HepG2 (cell line): ENCODE measurements around the gene CELF2. TPM values are rescaled to one million over a fixed set of nuclear protein-coding genes. Genes with fewer than 3 reads are reported as not detected.

ENCODE experiments used
- ATAC-seq: fragments of 200-7000 bp; cut with Tn5 transposase; 3 replicates; pipeline ENCODE4 v1.9.1; 2020; ENCODE audit warnings: mild to moderate bottlenecking, moderate library complexity
- BruUV-seq: library from RNA; stranded (reverse); fragments of 400-500 nt; replicated peaks from 2 replicates; lab custom pipeline; 2021; lab: Mats Ljungman, UMichigan
- CTCF ChIA-PET: fragments of 300-600 bp; formaldehyde crosslinking; extraction: SDS; loops from one replicate; lab custom pipeline; 2021; ENCODE audit warnings: low total read pairs, inconsistent platforms, low intra/inter-chr PET ratio; lab: Yijun Ruan, JAX
- POLR2A ChIA-PET: fragments of 350-600 bp; sonication (Branson Sonifier 250); formaldehyde crosslinking; loops from one replicate; lab custom pipeline; 2020; ENCODE audit warnings: antibody characterized with exemption, inconsistent platforms; lab: Yijun Ruan, JAX
- DNase-seq: peaks from one replicate; pipeline ENCODE4 v3.0.0-alpha.2; 2015; ENCODE audit warnings: low spot score
- FAIRE-seq: peaks from 3 replicates; lab custom pipeline; 2011; peaks lifted over from hg19 to GRCh38; lab: Jason Lieb, UNC
- H2AFZ ChIP-seq: one replicate; pipeline ENCODE4 v1.6.1; 2011; ENCODE audit warnings: low read length, inconsistent platforms
- H3K27ac ChIP-seq: fragments of 300-600 bp; 3 replicates; pipeline ENCODE4 v1.8.0; 2011; ENCODE audit warnings: mixed run types, mild to moderate bottlenecking, mixed read lengths, low read length, inconsistent platforms; ENCODE audit not compliant: insufficient read depth; ENCODE audit errors: extremely low read length
- H3K27me3 ChIP-seq, 2 experiments: fragments of 200-600 bp in 1 of 2; 2 replicates in 1 of 2; 3 replicates in 1 of 2; pipeline versions ENCODE4 v1.6.0 to v1.8.0; 2011; ENCODE audit warnings: low read length in 2 of 2, mild to moderate bottlenecking in 2 of 2, moderate library complexity in 2 of 2, inconsistent platforms in 1 of 2; ENCODE audit not compliant: insufficient read depth in 2 of 2, control insufficient read depth in 1 of 2
- H3K36me3 ChIP-seq, 2 experiments: fragments of 200-600 bp in 1 of 2; replicated peaks in 1 of 2; 2 replicates in 1 of 2; 3 replicates in 1 of 2; pipeline versions ENCODE4 v1.5.1 to v1.8.0; 2011; ENCODE audit warnings: low read length in 2 of 2, inconsistent platforms in 1 of 2; ENCODE audit not compliant: insufficient read depth in 2 of 2, control insufficient read depth in 1 of 2
- H3K4me1 ChIP-seq: 2 replicates; pipeline ENCODE4 v1.5.1; 2012; ENCODE audit warnings: low read length, inconsistent platforms; ENCODE audit not compliant: insufficient read depth
- H3K4me2 ChIP-seq: 2 replicates; pipeline ENCODE4 v1.6.0; 2011; ENCODE audit warnings: low read depth, low read length, inconsistent platforms
- H3K4me3 ChIP-seq, 3 experiments: fragments of 200-600 bp in 1 of 3; sonication (generic), shearing (Covaris generic) in 1 of 3; replicated peaks in 1 of 3; 2 replicates each; pipeline ENCODE4 v1.5.1; 2011 to 2016; ENCODE audit warnings: low read length in 3 of 3, inconsistent platforms in 2 of 3, low read depth in 2 of 3, mild to moderate bottlenecking in 2 of 3, control low read depth in 1 of 3, mixed read lengths in 1 of 3; ENCODE audit not compliant: insufficient read depth in 1 of 3
- H3K79me2 ChIP-seq: one replicate; pipeline ENCODE4 v1.6.1; 2011; ENCODE audit warnings: low read length, inconsistent platforms; ENCODE audit not compliant: insufficient read depth
- H3K9ac ChIP-seq: 2 replicates; pipeline ENCODE4 v1.6.0; 2011; ENCODE audit warnings: mild to moderate bottlenecking, low read depth, low read length, inconsistent platforms; ENCODE audit not compliant: insufficient read depth
- H3K9me3 ChIP-seq: 2 replicates; pipeline ENCODE4 v1.5.1; 2012; ENCODE audit warnings: mild to moderate bottlenecking, low read length
- H4K20me1 ChIP-seq: 2 replicates; pipeline ENCODE4 v1.6.0; 2011; ENCODE audit warnings: inconsistent platforms, mild to moderate bottlenecking, low read length, moderate library complexity; ENCODE audit not compliant: insufficient read depth
- ERF ChIP-seq: IDR thresholded peaks from 2 replicates; pipeline ENCODE4 v1.6.1; 2018; ENCODE audit warnings: missing biosample characterization, missing genetic modification reagents
- GTF2F1 ChIP-seq: fragments of 150-350 bp; IDR thresholded peaks from 2 replicates; pipeline ENCODE4 v1.6.1; 2014; ENCODE audit warnings: low read length
- NFIB ChIP-seq: sonication (generic); formaldehyde crosslinking; IDR thresholded peaks from 2 replicates; pipeline ENCODE4 v1.9.0; 2021; ENCODE audit warnings: missing genetic modification reagents, mild to moderate bottlenecking, borderline replicate concordance
- SIX1 ChIP-seq: sonication (generic); formaldehyde crosslinking; IDR thresholded peaks from 2 replicates; pipeline ENCODE4 v1.4.0; 2020; ENCODE audit warnings: missing genetic modification reagents, borderline replicate concordance
- ZNF160 ChIP-seq: sonication (generic); formaldehyde crosslinking; IDR thresholded peaks from 2 replicates; pipeline ENCODE4 v1.8.0; 2022; ENCODE audit warnings: mild to moderate bottlenecking, inconsistent platforms, missing genetic modification reagents
- WGBS: methylation state at CpG from one replicate; pipeline ENCODE4 v1.1.6; 2017; ENCODE audit warnings: low lambda C conversion rate; 5-methylcytosine and 5-hydroxymethylcytosine counted together
- in situ Hi-C: cut with HindIII; loops from 2 replicates; pipeline ENCODE4 v1.10.0; 2017; ENCODE audit warnings: low pct_unique_long_range_greater_than_20kb; ENCODE audit not compliant: extremely low pct_ligation_motif_present
- intact Hi-C: fragments of 100-400 bp; cut with micrococcal nuclease; formaldehyde crosslinking; loops from one replicate; pipeline ENCODE4 v1.10.0; 2022; ENCODE audit not compliant: unreplicated experiment
- polyA plus RNA-seq, 8 experiments: library from polyadenylated mRNA; depleted of rRNA in 3 of 8; stranded (reverse) in 7 of 8; unstranded in 1 of 8; fragments of >200 nt; fragmentation: Illumina TruSeq in 4 of 8; extraction: Trizol in 4 of 8; gene quantifications; 2 replicates each; pipeline versions ENCODE4 v1.2.1 to v1.2.3, GENCODE V29; 2011 to 2016; ENCODE audit warnings: low read depth in 4 of 8, missing spikeins in 1 of 8, mixed read lengths in 1 of 8; ENCODE audit not compliant: insufficient read depth in 1 of 8
- total RNA-seq, 5 experiments: library from RNA; depleted of rRNA; stranded (reverse); fragments of >200 nt; fragmentation: Illumina TruSeq; extraction: Trizol; gene quantifications; 2 replicates each; pipeline ENCODE4 v1.2.3, GENCODE V29; 2016; ENCODE audit warnings: low read depth in 1 of 5
- TF ChIP-seq, protein P1 (sequence below), 2 experiments: fragments of 450-650 bp in 1 of 2; sonication (generic) in 1 of 2; formaldehyde crosslinking in 1 of 2; IDR thresholded peaks; 2 replicates each; pipeline versions ENCODE4 v1.6.1 to v1.8.0; 2016 to 2022; ENCODE audit warnings: antibody characterized with exemption in 1 of 2, mild to moderate bottlenecking in 1 of 2, missing genetic modification reagents in 1 of 2
- TF ChIP-seq, protein P2 (sequence below): sonication (generic); formaldehyde crosslinking; IDR thresholded peaks from 2 replicates; pipeline ENCODE4 v1.5.1; 2020; ENCODE audit warnings: missing genetic modification reagents, mild to moderate bottlenecking, borderline replicate concordance
- TF ChIP-seq, protein P3 (sequence below): IDR thresholded peaks from 2 replicates; pipeline ENCODE4 v1.6.1; 2016; ENCODE audit warnings: missing genetic modification reagents, missing compliant biosample characterization
- TF ChIP-seq, protein P4 (sequence below): sonication (generic); formaldehyde crosslinking; IDR thresholded peaks from 2 replicates; pipeline ENCODE4 v1.4.0; 2020; ENCODE audit warnings: mild to moderate bottlenecking, missing genetic modification reagents

The CELF2 gene
- total and polyA plus RNA-seq, 2 of the 13 experiments (the other 11 are each of a cell fraction or from before 2014, with no cell fraction given), result not detected

DNA sequence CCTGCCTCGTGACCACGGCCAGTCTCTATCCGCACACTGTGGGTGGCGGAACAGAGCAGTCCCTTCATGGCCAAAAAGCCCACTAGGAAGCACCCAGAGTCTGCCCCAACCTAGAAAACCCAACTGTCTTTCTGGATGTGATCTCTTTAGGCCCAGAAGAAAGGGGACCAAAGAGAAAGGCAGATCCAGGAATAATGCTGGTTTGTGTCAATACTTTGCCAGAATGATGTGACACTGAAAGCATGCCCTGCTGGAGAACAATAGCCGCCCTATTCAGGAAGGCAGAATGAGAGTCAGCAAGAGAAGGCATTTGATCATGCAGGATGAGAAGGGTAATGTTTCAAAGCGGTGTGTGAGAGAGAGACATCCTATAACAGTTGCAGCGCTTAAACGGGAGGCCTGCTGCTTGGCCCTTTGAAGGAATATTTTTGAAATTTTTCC is 319.1 kb downstream of the CELF2 start:
- ATAC-seq, result no peak
- no TSS peak for BruUV-seq
- TF ChIP-seq, protein P1, sequence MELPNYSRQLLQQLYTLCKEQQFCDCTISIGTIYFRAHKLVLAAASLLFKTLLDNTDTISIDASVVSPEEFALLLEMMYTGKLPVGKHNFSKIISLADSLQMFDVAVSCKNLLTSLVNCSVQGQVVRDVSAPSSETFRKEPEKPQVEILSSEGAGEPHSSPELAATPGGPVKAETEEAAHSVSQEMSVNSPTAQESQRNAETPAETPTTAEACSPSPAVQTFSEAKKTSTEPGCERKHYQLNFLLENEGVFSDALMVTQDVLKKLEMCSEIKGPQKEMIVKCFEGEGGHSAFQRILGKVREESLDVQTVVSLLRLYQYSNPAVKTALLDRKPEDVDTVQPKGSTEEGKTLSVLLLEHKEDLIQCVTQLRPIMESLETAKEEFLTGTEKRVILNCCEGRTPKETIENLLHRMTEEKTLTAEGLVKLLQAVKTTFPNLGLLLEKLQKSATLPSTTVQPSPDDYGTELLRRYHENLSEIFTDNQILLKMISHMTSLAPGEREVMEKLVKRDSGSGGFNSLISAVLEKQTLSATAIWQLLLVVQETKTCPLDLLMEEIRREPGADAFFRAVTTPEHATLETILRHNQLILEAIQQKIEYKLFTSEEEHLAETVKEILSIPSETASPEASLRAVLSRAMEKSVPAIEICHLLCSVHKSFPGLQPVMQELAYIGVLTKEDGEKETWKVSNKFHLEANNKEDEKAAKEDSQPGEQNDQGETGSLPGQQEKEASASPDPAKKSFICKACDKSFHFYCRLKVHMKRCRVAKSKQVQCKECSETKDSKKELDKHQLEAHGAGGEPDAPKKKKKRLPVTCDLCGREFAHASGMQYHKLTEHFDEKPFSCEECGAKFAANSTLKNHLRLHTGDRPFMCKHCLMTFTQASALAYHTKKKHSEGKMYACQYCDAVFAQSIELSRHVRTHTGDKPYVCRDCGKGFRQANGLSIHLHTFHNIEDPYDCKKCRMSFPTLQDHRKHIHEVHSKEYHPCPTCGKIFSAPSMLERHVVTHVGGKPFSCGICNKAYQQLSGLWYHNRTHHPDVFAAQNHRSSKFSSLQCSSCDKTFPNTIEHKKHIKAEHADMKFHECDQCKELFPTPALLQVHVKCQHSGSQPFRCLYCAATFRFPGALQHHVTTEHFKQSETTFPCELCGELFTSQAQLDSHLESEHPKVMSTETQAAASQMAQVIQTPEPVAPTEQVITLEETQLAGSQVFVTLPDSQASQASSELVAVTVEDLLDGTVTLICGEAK (IDR thresholded peaks at IDR 0.05), result no peak
- TF ChIP-seq, protein P1 (CRISPR knock-in tag; IDR thresholded peaks at IDR 0.05), result no peak
- no peak for TF ChIP-seq ERF
- no peak for TF ChIP-seq GTF2F1
- no peak for TF ChIP-seq SIX1 (CRISPR knock-in tag)
- TF ChIP-seq, protein P2, sequence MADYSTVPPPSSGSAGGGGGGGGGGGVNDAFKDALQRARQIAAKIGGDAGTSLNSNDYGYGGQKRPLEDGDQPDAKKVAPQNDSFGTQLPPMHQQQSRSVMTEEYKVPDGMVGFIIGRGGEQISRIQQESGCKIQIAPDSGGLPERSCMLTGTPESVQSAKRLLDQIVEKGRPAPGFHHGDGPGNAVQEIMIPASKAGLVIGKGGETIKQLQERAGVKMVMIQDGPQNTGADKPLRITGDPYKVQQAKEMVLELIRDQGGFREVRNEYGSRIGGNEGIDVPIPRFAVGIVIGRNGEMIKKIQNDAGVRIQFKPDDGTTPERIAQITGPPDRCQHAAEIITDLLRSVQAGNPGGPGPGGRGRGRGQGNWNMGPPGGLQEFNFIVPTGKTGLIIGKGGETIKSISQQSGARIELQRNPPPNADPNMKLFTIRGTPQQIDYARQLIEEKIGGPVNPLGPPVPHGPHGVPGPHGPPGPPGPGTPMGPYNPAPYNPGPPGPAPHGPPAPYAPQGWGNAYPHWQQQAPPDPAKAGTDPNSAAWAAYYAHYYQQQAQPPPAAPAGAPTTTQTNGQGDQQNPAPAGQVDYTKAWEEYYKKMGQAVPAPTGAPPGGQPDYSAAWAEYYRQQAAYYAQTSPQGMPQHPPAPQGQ (CRISPR knock-in tag), result no peak
- no peak for TF ChIP-seq ZNF160 (CRISPR knock-in tag)
- TF ChIP-seq, protein P3, sequence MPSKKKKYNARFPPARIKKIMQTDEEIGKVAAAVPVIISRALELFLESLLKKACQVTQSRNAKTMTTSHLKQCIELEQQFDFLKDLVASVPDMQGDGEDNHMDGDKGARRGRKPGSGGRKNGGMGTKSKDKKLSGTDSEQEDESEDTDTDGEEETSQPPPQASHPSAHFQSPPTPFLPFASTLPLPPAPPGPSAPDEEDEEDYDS, result no peak
- TF ChIP-seq, protein P4, sequence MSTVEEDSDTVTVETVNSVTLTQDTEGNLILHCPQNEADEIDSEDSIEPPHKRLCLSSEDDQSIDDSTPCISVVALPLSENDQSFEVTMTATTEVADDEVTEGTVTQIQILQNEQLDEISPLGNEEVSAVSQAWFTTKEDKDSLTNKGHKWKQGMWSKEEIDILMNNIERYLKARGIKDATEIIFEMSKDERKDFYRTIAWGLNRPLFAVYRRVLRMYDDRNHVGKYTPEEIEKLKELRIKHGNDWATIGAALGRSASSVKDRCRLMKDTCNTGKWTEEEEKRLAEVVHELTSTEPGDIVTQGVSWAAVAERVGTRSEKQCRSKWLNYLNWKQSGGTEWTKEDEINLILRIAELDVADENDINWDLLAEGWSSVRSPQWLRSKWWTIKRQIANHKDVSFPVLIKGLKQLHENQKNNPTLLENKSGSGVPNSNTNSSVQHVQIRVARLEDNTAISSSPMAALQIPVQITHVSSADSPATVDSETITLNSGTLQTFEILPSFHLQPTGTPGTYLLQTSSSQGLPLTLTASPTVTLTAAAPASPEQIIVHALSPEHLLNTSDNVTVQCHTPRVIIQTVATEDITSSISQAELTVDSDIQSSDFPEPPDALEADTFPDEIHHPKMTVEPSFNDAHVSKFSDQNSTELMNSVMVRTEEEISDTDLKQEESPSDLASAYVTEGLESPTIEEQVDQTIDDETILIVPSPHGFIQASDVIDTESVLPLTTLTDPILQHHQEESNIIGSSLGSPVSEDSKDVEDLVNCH (CRISPR knock-in tag), result no peak
- TF ChIP-seq NFIB (CRISPR knock-in tag), result no peak

More for the DNA sequence above, 319.1 kb downstream of the CELF2 start:
- Histone ChIP-seq H3K79me2 (no peaks in the 10 kb centered on the region), H3K4me2 (no peak overlapping the region), H2AFZ (no peak overlapping the region), H3K9ac (no peak overlapping the region), H3K4me3 (no peak overlapping the region), H4K20me1 (no peaks in the 10 kb centered on the region), H3K4me1 (no peaks in the 10 kb centered on the region), H3K27me3 (peaks cover 5 to 56% of the 10 kb centered on the region in 2 experiments; a peak in 4 of 5 replicates), H3K9me3 (no peaks in the 10 kb centered on the region), H3K27ac (no peak overlapping the region), H3K36me3 (no peaks in the 10 kb centered on the region)
- POLR2A ChIA-PET, result no interaction called here
- CTCF ChIA-PET, result no interaction called here
- in situ Hi-C loops, result no loop called here
- no peak for FAIRE-seq
- 32% methylated on average over 8 of the region's 8 CpGs for WGBS
- intact Hi-C loops, result no loop called here
- peak; percentile 28 for DNase-seq
